NOMO-1 treated with dmso at 0.1 percent for 144 hours (cell line): Measurements from ENCODE around the gene IRF2BPL.

Experiments used
- DNase-seq: peaks from one replicate; lab custom pipeline; 2025; ENCODE audit not compliant: unreplicated experiment; lab: John Stamatoyannopoulos, UW

Gene IRF2BPL

DNA sequence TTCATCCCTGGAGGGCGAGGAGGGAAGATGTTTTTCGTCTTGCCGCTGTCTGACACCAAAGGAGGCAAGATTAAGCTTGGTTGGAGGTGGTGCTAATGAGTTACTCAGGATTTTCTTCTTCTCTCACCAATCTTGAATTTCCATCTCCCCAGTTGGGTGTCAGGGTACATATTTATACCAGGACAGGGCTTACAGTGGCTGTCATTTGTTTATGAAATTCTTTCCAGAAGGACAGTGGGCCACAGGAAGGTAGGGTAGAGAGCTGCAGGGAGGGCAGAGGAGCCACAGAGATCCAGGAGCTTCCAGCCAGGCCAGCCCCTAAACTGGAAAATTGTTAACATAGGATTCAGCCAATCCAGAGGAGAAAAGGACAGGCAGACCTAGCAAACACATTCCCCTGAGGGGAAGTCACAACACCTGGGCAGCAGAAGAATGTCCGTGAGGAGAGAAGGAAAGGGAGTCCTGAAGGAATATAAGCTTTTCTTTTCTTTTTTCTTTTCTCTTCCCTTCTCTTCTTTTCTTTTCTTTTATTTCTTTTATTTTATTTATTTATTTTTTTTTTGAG lies 40.5 kb downstream of the IRF2BPL start:
- no peak for DNase-seq

DNA sequence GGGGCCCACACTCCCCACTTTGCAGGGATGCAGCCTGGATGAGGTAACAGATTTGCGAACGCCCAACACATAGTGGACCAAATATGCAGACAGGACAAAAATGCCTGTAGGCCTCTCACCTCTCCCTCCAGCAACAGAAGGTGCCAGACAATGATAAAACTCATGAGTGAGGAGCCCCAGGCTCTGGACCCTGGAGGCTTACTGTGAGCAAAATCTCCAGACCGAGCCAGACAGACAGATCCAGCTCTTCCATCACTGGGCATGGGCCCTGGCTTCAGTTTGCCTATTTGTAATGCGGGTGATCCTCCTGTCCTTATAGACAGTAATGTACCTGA lies 42.3 kb downstream of the IRF2BPL start:
- DNase-seq, result no peak

DNA sequence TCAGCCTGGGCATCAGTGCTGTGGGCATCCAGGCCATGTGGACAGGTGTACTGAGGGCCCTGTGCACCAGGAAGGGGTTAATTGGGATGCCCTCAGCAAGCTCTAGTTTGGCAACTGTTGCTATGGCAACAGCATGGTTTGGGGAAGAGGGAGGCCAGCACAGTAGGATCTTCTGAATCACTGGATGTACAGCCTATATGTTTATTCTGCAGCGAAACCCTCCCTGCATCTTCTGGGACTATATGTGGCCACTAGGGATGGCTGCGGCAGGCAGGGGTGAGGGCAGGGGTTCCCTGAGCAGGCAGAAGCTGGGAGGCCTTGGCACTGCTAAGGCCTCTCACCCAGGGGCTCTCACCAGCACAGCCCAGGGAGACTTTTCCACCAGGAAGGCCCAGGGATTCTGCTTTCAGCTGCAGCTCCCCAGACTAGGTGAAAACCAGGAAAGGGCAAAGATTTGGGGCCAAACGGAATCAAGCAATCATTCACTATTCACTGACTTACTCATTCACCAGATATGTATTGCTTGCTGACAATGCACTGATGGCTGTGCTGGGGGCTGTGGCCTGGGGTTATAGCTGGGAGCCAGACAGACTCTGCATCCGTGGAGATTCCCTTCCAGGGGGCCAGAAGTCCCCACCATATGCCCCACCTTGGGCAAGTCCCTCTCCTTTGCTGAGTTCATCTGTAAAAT lies 42.8 kb downstream of the IRF2BPL start:
- DNase-seq, result no peak

DNA sequence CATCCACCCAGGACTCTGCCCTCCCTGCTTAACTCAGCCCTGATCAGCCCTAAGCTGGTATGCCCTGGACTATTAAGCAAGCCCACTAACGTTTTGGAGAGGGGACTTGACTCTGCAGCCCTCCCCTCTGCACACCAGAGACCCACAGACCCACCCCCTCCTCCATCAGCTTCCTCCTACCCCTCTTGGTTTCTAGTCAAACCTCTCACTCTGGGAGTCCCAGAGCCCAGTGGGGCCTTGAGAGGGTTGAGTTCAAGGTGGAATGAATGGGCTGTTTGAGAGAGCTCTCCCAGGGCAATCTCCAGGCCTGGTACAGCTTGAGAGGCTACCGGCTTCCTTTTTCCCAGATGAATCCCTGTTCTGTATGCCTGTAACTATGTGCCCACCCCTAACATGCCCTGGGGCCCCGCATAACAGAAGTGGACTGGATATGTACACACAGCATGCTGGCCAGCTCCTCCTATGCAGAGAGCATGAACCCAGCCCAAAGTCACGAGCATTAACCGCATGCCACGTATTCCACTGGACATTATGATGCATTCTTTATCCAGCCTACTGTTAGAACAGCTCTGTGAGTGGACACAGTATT lies 43.6 kb downstream of the IRF2BPL start:
- no peak for DNase-seq

DNA sequence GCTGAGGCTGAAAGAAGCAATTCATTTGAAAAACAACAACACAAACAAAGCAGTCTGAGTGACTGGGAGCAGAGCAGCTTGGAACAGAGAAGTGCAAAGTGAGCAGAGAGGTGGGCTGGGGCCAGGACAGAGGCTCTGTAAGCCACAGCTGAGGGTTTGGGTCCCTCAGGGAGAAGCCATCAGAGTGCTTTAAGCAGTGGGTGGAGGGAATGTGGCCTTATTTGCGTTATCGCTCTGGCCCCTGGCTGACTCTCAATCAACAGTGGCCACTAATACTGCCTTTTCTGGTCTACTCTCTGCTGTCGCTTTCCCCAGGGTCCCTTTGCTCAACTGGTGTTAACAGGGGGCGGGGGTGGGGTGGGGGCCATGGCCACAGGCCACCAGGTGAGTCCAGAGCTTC lies 44.2 kb downstream of the IRF2BPL start:
- DNase-seq, result no peak

DNA sequence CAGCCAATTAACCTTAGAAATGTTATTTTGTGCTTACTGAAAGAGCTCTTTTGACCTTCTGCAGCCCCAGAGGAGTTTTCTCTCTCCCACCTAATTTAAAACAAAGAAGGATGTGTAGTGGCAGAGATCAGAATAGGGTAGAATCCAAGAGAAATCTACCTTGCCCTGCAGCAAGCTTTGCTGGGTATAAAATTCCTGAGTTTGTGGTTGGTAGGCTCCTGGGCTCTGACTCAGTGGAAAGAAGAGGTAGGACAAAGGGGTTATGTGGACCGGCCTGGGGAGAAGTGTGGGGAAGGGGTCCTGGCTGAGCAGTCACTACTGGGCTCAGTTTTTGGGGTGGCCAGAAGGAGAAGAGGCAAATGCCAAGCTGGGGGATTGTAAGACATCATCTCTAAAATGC lies 46.8 kb downstream of the IRF2BPL start:
- no peak for DNase-seq

DNA sequence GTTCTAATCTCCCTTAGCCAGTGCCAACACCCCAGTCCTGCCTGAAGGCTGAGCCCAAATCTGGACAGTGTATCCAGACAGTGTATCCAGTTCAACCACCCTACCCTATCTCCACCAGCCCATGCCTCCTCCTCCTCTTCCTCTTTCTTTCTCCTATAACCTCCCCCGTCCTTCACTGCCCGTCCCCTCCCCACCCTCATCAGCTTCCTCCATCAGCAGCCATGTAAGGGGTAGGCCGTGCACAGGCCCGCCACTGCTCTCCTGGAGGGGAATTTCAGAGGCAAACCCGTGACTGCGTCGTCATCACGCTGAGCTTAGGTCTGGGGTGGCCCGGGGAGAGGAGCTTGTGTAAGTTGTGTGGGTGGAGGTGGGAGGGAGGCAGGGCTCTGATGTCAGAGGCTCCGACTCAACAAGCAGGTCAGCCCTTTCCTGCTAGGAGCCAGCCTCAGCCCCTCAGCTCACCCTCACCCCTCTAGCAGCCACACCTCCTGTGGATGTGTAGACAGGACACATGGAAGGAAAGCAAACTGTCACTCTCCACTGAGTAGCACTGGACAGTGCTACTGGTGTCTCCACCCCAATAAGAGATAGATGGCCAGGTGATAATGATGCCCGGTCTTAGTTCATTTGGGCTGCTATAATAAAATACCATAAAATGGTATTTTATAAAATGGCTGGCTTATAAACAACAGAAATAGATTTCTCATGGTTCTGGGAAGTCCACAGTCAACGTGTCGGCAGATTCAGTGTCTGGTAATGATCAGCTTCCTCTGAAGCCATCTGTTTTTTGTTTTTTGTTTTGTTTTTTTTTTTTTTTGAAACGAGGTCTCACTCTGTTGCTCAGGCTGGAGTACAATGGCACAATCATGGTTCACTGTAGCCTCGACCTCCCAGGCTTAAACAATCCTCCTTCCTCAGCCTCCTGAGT lies 50.5 kb downstream of the IRF2BPL start:
- peak; percentile 65 for DNase-seq

DNA sequence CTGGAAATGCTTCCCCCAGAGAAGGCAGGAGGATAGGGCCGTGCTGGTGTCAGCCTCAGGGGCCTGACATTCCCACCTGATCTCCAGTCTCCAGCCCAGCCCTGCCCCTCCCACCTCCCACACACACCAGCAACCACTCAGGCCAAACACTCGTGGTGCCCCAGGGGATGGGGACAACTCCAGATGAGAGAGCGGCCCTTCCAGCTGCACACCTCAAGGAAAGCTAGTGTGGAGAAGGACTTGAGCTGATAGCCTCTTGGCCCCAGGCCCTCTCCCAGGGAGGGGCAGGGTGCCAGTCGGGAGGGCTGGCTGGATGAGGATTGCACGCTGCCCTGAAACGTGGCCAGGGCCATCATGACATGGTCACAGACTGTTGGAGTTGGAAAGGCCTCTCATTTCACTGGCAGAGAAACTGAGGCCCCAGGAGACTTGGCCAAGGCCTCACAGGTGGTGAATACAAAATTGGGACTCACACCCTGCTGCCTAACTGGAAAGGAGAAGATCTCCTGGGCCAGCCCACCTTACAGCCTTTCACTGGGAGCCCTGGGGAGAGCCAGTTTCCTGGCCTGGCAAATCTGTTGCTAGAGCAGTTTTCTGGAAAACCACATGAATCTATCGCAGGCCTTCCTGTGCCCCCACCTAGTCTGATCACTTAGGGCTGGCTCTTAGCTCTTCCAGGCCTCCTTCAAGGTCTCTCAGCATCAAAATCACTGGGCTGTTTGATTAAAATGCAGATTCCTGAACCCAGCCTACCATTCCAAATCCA lies 52.1 kb downstream of the IRF2BPL start:
- DNase-seq, result no peak

DNA sequence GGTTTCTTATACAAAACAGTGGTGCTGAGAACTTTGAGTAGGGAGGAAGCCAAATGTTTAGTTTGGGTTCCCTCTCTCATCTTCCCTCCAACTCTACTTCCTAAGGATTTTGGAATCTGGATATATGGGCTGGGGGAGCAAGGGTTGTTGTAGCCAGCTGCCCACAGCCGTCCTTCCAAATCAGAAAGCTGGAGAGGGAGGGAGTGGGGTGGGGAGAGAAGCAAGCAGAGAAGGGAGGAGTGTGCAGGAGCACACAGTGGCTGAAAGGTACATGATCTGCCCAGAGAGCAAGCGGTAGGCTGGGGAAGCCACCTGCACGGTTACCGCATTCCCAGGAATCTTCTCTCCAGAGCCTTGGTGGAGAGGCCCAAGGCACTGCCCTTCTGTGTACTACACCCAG lies 52.7 kb downstream of the IRF2BPL start:
- DNase-seq, result no peak

DNA sequence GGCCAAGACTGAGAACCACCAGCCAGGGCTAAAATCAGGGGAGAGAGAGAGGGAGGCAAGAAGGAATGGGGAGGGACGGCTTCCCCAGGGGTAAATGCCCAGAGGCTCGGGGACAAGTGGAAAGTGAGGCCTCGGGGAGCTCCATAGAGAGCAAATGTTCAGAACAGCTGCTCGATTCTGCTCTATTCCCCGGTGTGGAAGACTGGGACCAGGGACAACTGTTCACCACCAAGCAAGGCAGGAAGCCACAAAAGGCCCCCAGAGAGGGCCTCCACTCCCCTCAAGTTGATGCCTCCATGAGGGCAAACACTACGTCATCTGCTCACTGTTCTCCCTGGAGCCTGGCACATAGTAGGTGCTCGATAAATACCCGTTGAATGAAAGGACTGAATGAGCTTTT lies 53.5 kb downstream of the IRF2BPL start:
- DNase-seq, result no peak
